Kidney (tissue), 14 donors: ENCODE data around the gene TAS1R1. TPM values are rescaled to one million over a fixed set of nuclear protein-coding genes. Genes with fewer than 3 reads are reported as not detected.

Source experiments
- DNase-seq, 5 donors: peaks; one replicate each; pipeline ENCODE4 v3.0.0-alpha.2; 2013 to 2020
- FAIRE-seq: peaks from 2 replicates; lab custom pipeline; 2012; peaks lifted over from hg19 to GRCh38; lab: Jason Lieb, UNC
- H3K27ac ChIP-seq, 2 donors: one replicate each; pipeline ENCODE4 v1.7.0; 2013; ENCODE audit warnings: low read depth in 2 of 2, low read length in 2 of 2, inconsistent platforms in 1 of 2
- H3K27me3 ChIP-seq: one replicate; pipeline ENCODE4 v1.7.1; 2013; ENCODE audit warnings: low read length, inconsistent platforms; ENCODE audit not compliant: control insufficient read depth, insufficient read depth
- H3K36me3 ChIP-seq, 3 donors: one replicate each; pipeline versions ENCODE4 v1.7.0 to v1.7.1; 2013; ENCODE audit warnings: low read length in 3 of 3, control low read depth in 1 of 3, inconsistent platforms in 1 of 3; ENCODE audit not compliant: insufficient read depth in 3 of 3, control insufficient read depth in 2 of 3
- H3K4me1 ChIP-seq, 3 donors: one replicate each; pipeline versions ENCODE4 v1.7.0 to v1.7.1; 2013; ENCODE audit warnings: low read length in 3 of 3, inconsistent platforms in 1 of 3, low read depth in 1 of 3; ENCODE audit not compliant: control insufficient read depth in 2 of 3, insufficient read depth in 2 of 3
- H3K4me3 ChIP-seq, 3 donors: one replicate each; pipeline versions ENCODE4 v1.7.0 to v1.8.1; 2013; ENCODE audit warnings: low read length in 3 of 3, control low read depth in 1 of 3, inconsistent platforms in 1 of 3
- H3K9ac ChIP-seq, 3 donors: one replicate each; pipeline versions ENCODE4 v1.7.0 to v1.7.1; 2013; ENCODE audit warnings: low read length in 3 of 3, control low read depth in 1 of 3, inconsistent platforms in 1 of 3
- H3K9me3 ChIP-seq, 3 donors: one replicate each; pipeline versions ENCODE4 v1.7.0 to v1.7.1; 2013; ENCODE audit warnings: low read length in 3 of 3, control low read depth in 1 of 3, inconsistent platforms in 1 of 3; ENCODE audit not compliant: control insufficient read depth in 2 of 3, insufficient read depth in 1 of 3
- CTCF ChIP-seq: IDR thresholded peaks from 3 replicates; pipeline ENCODE4 v1.5.1; 2012; ENCODE audit warnings: mild to moderate bottlenecking, moderate library complexity, borderline replicate concordance; ENCODE audit not compliant: insufficient read depth; ENCODE audit errors: extremely low read depth
- intact Hi-C: fragments of 100-400 bp; cut with DNase I; formaldehyde crosslinking; loops from one replicate; pipeline ENCODE4 v1.11.1; 2022
- polyA plus RNA-seq: library from polyadenylated mRNA; stranded (reverse); fragments of 350-450 nt; fragmentation: Illumina TruSeq; extraction: RNeasy Lipid Tissue Mini Kit (QIAGEN cat#74804); gene quantifications from one replicate; pipeline ENCODE4 v1.2.3, GENCODE V29; 2014; ENCODE audit warnings: low read depth, low replicate concordance; ENCODE audit not compliant: insufficient read depth
- total RNA-seq: library from RNA; stranded (reverse); fragmentation: NEBNext Ultra II Directional; extraction: Animal tissue kit (Norgen Biotek cat#: 25700); gene quantifications from one replicate; pipeline ENCODE4 v1.2.1, GENCODE V29; 2021
- donor health status: control.
- donor health status: control.
- donor health status: control.
- donor health status: control.
- donor health status: control.
- donor health status: DM: yes; HTN: yes; CAD: no.
- donor health status: Normal renal cell carcinoma (clear cell type).

Gene TAS1R1
- total and polyA plus RNA-seq, 2 donors from 2014 or later, result not detected

GRCh38 chr1:6585841-6586240, 30.7 kb downstream of the TAS1R1 start:
- TF ChIP-seq CTCF, result no peak
- intact Hi-C loops, result no loop called here
- no peaks in the 10 kb centered on the region for H3K27me3 ChIP-seq
- no peak overlapping the region for H3K9ac ChIP-seq
- DNase-seq, result no peak
- H3K4me3 ChIP-seq, result no peak overlapping the region
- FAIRE-seq, result no peak
- peaks cover 0 to 21% (median 15%) of the 10 kb centered on the region in 3 donors for H3K4me1 ChIP-seq
- H3K27ac ChIP-seq, result no peak overlapping the region
- H3K36me3 ChIP-seq, result peaks cover 2 to 17% (median 16%) of the 10 kb centered on the region in 3 donors
- H3K9me3 ChIP-seq, result no peaks in the 10 kb centered on the region

- no peak for FAIRE-seq
- no peak for DNase-seq
Measured at GRCh38 chr1:6586404-6586816, 31.3 kb downstream of the TAS1R1 start.

GRCh38 chr1:6587261-6588005, 32.3 kb downstream of the TAS1R1 start:
- H3K4me3 ChIP-seq, result no peak overlapping the region
- no peak overlapping the region for H3K27ac ChIP-seq
- no peak overlapping the region for H3K9ac ChIP-seq
- DNase-seq (no peak), FAIRE-seq (no peak)
- no peaks in the 10 kb centered on the region for H3K27me3 ChIP-seq
- peaks cover 0 to 7% (median 3%) of the 10 kb centered on the region in 3 donors for H3K4me1 ChIP-seq
- intact Hi-C loops, result no loop called here
- H3K36me3 ChIP-seq, result peaks cover 2 to 23% (median 22%) of the 10 kb centered on the region in 3 donors
- no peak for TF ChIP-seq CTCF
- H3K9me3 ChIP-seq, result no peaks in the 10 kb centered on the region

More at GRCh38 chr1:6586404-6586816, 31.3 kb downstream of the TAS1R1 start:
- H3K4me3 ChIP-seq, result no peak overlapping the region
- intact Hi-C loops, result no loop called here
- H3K4me1 ChIP-seq, result peaks cover 0 to 16% (median 9%) of the 10 kb centered on the region in 3 donors
- no peaks in the 10 kb centered on the region for H3K27me3 ChIP-seq
- no peaks in the 10 kb centered on the region for H3K9me3 ChIP-seq
- H3K36me3 ChIP-seq, result peaks cover 2 to 20% (median 16%) of the 10 kb centered on the region in 3 donors
- no peak for TF ChIP-seq CTCF
- no peak overlapping the region for H3K9ac ChIP-seq
- H3K27ac ChIP-seq, result no peak overlapping the region
